H9 (cell line): ENCODE measurements around the gene SF3A2. TPM values are rescaled to one million over a fixed set of nuclear protein-coding genes. Genes with fewer than 3 reads are reported as not detected.
A peak's percentile ranks its signal among the peaks of the same experiment; 100 is the strongest.

Experiments
- DNase-seq: peaks from one replicate; pipeline ENCODE4 v3.0.0-alpha.2; 2017
- H2AFZ ChIP-seq: one replicate; pipeline ENCODE4 v1.6.1; 2013; ENCODE audit warnings: mild to moderate bottlenecking, low read length, control low read depth, moderate library complexity
- H2AK5ac ChIP-seq: 2 replicates; pipeline ENCODE4 v1.6.1; 2013; ENCODE audit warnings: low read length, control low read depth, mixed read lengths; ENCODE audit not compliant: insufficient read length
- H2BK120ac ChIP-seq: one replicate; pipeline ENCODE4 v1.6.1; 2013; ENCODE audit warnings: low read depth, mild to moderate bottlenecking, low read length, control low read depth, inconsistent platforms; ENCODE audit not compliant: poor library complexity, severe bottlenecking
- H2BK12ac ChIP-seq: 2 replicates; pipeline ENCODE4 v1.6.1; 2013; ENCODE audit warnings: low read length, control low read depth, mixed read lengths, low read depth; ENCODE audit not compliant: insufficient read length
- H2BK15ac ChIP-seq: 2 replicates; pipeline ENCODE4 v1.6.1; 2013; ENCODE audit warnings: low read depth, low read length, control low read depth
- H2BK20ac ChIP-seq: one replicate; pipeline ENCODE4 v1.6.1; 2013; ENCODE audit warnings: low read depth, mild to moderate bottlenecking, low read length, control low read depth, inconsistent platforms; ENCODE audit not compliant: poor library complexity, severe bottlenecking
- H2BK5ac ChIP-seq: 2 replicates; pipeline ENCODE4 v1.6.1; 2013; ENCODE audit warnings: low read length, control low read depth, mixed read lengths; ENCODE audit not compliant: insufficient read length
- H3K14ac ChIP-seq: 2 replicates; pipeline ENCODE4 v1.6.1; 2013; ENCODE audit warnings: low read length, control low read depth; ENCODE audit not compliant: insufficient read depth
- H3K18ac ChIP-seq: 2 replicates; pipeline ENCODE4 v1.6.1; 2013; ENCODE audit warnings: low read depth, mild to moderate bottlenecking, mixed read lengths, low read length, control low read depth; ENCODE audit not compliant: insufficient read length
- H3K23ac ChIP-seq: 2 replicates; pipeline ENCODE4 v1.6.1; 2013; ENCODE audit warnings: low read length, control low read depth, mixed read lengths, low read depth; ENCODE audit not compliant: insufficient read length
- H3K23me2 ChIP-seq: 2 replicates; pipeline ENCODE4 v1.6.1; 2013; ENCODE audit warnings: low read depth, mild to moderate bottlenecking, mixed read lengths, low read length, control low read depth; ENCODE audit not compliant: insufficient read length, poor library complexity, severe bottlenecking
- H3K27ac ChIP-seq: 2 replicates; pipeline ENCODE4 v1.5.1; 2013; ENCODE audit warnings: low read length, control low read depth, mixed read lengths, low read depth; ENCODE audit not compliant: insufficient read length
- H3K27me3 ChIP-seq: 2 replicates; pipeline ENCODE4 v1.6.1; 2013; ENCODE audit warnings: low read length, control low read depth, inconsistent platforms; ENCODE audit not compliant: insufficient read depth
- H3K4ac ChIP-seq: 2 replicates; pipeline ENCODE4 v1.6.1; 2013; ENCODE audit warnings: low read depth, mild to moderate bottlenecking, control low read depth, inconsistent platforms, low read length, moderate library complexity
- H3K4me1 ChIP-seq: 2 replicates; pipeline ENCODE4 v1.6.1; 2013; ENCODE audit warnings: low read length, control low read depth, inconsistent platforms; ENCODE audit not compliant: insufficient read depth
- H3K4me2 ChIP-seq: 2 replicates; pipeline ENCODE4 v1.6.1; 2013; ENCODE audit warnings: low read length, control low read depth, mixed read lengths; ENCODE audit not compliant: insufficient read length, insufficient read depth
- H3K56ac ChIP-seq: 2 replicates; pipeline ENCODE4 v1.6.1; 2013; ENCODE audit warnings: low read depth, mild to moderate bottlenecking, mixed read lengths, low read length, control low read depth; ENCODE audit not compliant: insufficient read length
- H3K79me1 ChIP-seq: 2 replicates; pipeline ENCODE4 v1.6.1; 2013; ENCODE audit warnings: low read depth, mild to moderate bottlenecking, moderate library complexity, low read length, control low read depth, inconsistent platforms; ENCODE audit not compliant: insufficient read depth, poor library complexity, severe bottlenecking
- H3K79me2 ChIP-seq: 2 replicates; pipeline ENCODE4 v1.6.1; 2013; ENCODE audit warnings: low read length, control low read depth, inconsistent platforms; ENCODE audit not compliant: insufficient read depth
- H3K9ac ChIP-seq: 2 replicates; pipeline ENCODE4 v1.6.1; 2013; ENCODE audit warnings: low read length, control low read depth, mixed read lengths; ENCODE audit not compliant: insufficient read length; ENCODE audit errors: extremely low read depth
- H3K9me3 ChIP-seq: one replicate; pipeline ENCODE4 v1.6.1; 2013; ENCODE audit warnings: low read depth, low read length, inconsistent platforms; ENCODE audit not compliant: control insufficient read depth
- H3T11ph ChIP-seq: one replicate; pipeline ENCODE4 v1.6.1; 2013; ENCODE audit warnings: mild to moderate bottlenecking, low read length, control low read depth, inconsistent platforms
- H4K20me1 ChIP-seq: one replicate; pipeline ENCODE4 v1.6.1; 2013; ENCODE audit not compliant: control insufficient read depth, insufficient read length, insufficient read depth
- H4K5ac ChIP-seq: 2 replicates; pipeline ENCODE4 v1.6.1; 2013; ENCODE audit warnings: low read depth, mild to moderate bottlenecking, mixed read lengths, low read length, control low read depth; ENCODE audit not compliant: insufficient read length
- H4K8ac ChIP-seq: replicated peaks from 2 replicates; pipeline ENCODE4 v1.6.1; 2013; ENCODE audit warnings: low read length, control low read depth, mixed read lengths, low read depth; ENCODE audit not compliant: insufficient read length
- H4K91ac ChIP-seq: 2 replicates; pipeline ENCODE4 v1.6.1; 2013; ENCODE audit warnings: low read depth, mild to moderate bottlenecking, moderate library complexity, mixed read lengths, low read length, control low read depth; ENCODE audit not compliant: insufficient read length
- H3K27ac Mint-ChIP-seq, 3 experiments: 2 replicates in 2 of 3; 3 replicates in 1 of 3; pipeline ENCODE4 v1.8.0; 2020 to 2021; ENCODE audit warnings: mixed read lengths in 3 of 3, mild to moderate bottlenecking in 1 of 3, moderate library complexity in 1 of 3
- H3K27me3 Mint-ChIP-seq: 2 replicates; pipeline ENCODE4 v1.8.0; 2021; ENCODE audit warnings: low read depth, mild to moderate bottlenecking, moderate library complexity, mixed read lengths
- H3K36me3 Mint-ChIP-seq, 3 experiments: 2 replicates in 2 of 3; 3 replicates in 1 of 3; pipeline ENCODE4 v1.8.0; 2020 to 2021; ENCODE audit warnings: low read depth in 3 of 3, mixed read lengths in 3 of 3; ENCODE audit not compliant: insufficient read depth in 1 of 3
- H3K4me1 Mint-ChIP-seq, 2 experiments: 2 replicates each; pipeline ENCODE4 v1.8.0; 2020; ENCODE audit warnings: mixed read lengths in 2 of 2
- H3K4me3 Mint-ChIP-seq, 2 experiments: 2 replicates in 1 of 2; 3 replicates in 1 of 2; pipeline ENCODE4 v1.8.0; 2020 to 2021; ENCODE audit warnings: mild to moderate bottlenecking in 2 of 2, mixed read lengths in 2 of 2, moderate library complexity in 1 of 2
- H3K9me3 Mint-ChIP-seq, 2 experiments: 2 replicates in 1 of 2; 3 replicates in 1 of 2; pipeline ENCODE4 v1.8.0; 2020; ENCODE audit warnings: mild to moderate bottlenecking in 2 of 2, mixed read lengths in 2 of 2, moderate library complexity in 1 of 2
- CTCF ChIP-seq: fragments of 200-600 bp; sonication (generic); conservative IDR thresholded peaks from 3 replicates; pipeline ENCODE4 v1.8.0; 2021; ENCODE audit warnings: antibody characterized with exemption, mild to moderate bottlenecking
- WGBS: extraction: QIAGEN DNeasy Blood & Tissue Kit; methylation state at CpG from one replicate; pipeline ENCODE4 v1.1.7; 2013; ENCODE audit warnings: missing lambda C conversion rate, low lambda C conversion rate, mixed read lengths; ENCODE audit not compliant: insufficient read length; ENCODE audit errors: extremely low coverage; 5-methylcytosine and 5-hydroxymethylcytosine counted together
- total RNA-seq: library from RNA; stranded (reverse); gene quantifications from 2 replicates; pipeline ENCODE4 v1.2.1, GENCODE V29; 2021

SF3A2 gene
- total RNA-seq, 1 experiment from 2014 or later: 166 TPM

DNA sequence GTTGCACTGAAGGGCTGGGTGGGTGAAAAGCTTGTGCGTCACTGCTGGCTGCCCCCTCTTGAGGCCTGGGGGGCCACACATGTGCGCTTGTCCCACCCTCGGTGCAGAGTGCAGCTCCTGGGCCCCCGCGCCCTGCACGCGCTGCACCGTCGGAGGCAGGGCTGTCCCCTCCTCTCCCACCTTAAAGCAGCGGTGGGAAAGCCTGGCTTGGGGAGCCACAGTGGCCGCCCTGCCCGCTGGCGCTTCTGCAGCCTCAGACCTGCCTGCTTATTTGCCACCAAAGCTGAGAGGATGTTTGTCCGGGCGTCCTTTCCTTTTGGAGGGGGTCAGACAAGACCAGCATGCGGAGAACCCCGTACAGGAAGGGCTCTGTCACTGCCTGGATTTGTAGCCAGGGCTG lies 27.2 kb upstream of the SF3A2 start:
- Histone ChIP-seq H3K18ac (no peak overlapping the region), H3K27ac (no peak overlapping the region), H2BK12ac (no peak overlapping the region), H3T11ph (no peak overlapping the region), H3K4me2 (no peak overlapping the region), H4K8ac (no peak overlapping the region), H2BK120ac (no peak overlapping the region), H3K4me1 (no peaks in the 10 kb centered on the region), H2BK20ac (no peak overlapping the region), H2BK15ac (no peak overlapping the region), H2BK5ac (no peak overlapping the region), H3K79me2 (no peaks in the 10 kb centered on the region), H2AK5ac (no peak overlapping the region), H3K4ac (no peak overlapping the region), H3K23ac (no peak overlapping the region), H3K56ac (no peak overlapping the region), H4K20me1 (no peaks in the 10 kb centered on the region), H3K14ac (no peak overlapping the region), H4K5ac (no peak overlapping the region), H3K27me3 (no peaks in the 10 kb centered on the region), H3K9ac (no peak overlapping the region), H3K79me1 (no peaks in the 10 kb centered on the region), H4K91ac (no peak overlapping the region), H3K9me3 (no peaks in the 10 kb centered on the region), H3K23me2 (no peaks in the 10 kb centered on the region), H2AFZ (no peak overlapping the region)
- H3K36me3 Mint-ChIP-seq: peaks cover 21 to 41% (median 40%) of the 10 kb centered on the region in 3 experiments
- peak overlapping the region in 2 of 3 experiments; percentile 28 to 74; a peak in 1 of 7 replicates for H3K27ac Mint-ChIP-seq
- WGBS: no CpG with 5 or more reads among the region's 17 CpGs
- no peak for DNase-seq
- H3K9me3 Mint-ChIP-seq: no peaks in the 10 kb centered on the region
- no peak for TF ChIP-seq CTCF
- no peak overlapping the region for H3K4me3 Mint-ChIP-seq
- no peaks in the 10 kb centered on the region for H3K4me1 Mint-ChIP-seq
- no peaks in the 10 kb centered on the region for H3K27me3 Mint-ChIP-seq
